CD4-positive, alpha-beta T cell treated with Interleukin-15 for 4 hours (primary cell): Measurements from ENCODE around the gene NAA16.
"Not testable (repeated sequence)": the region's sequence is repeated elsewhere in the genome, so short reads cannot be mapped to it uniquely, and the experiment has no call there.

Experiments
- DNase-seq: peaks from one replicate; pipeline ENCODE4 v3.0.0-alpha.2; 2020; ENCODE audit warnings: low spot score

The NAA16 gene

DNA sequence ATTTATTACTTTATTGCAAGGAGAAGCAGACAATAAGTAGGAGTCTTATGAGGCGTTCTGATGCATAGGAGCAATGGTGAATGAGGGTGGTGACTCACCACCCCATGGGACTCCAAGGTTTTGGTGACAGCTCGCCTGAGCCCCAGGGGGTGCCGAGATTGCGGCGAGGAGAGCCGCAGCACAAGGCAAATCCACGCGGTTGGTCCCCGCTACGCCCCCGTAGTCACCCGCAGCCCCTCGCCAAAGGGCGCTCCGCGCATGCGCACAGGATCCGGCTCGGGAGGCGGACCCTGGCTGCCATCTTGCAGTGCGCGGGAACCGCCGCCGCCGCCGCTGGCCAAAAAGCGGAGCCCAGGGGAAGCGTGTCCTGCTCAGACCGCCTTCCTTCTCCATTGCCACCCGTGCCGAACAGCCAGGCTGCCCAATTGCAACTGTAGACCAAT lies at the start of gene NAA16:
TSS of gene NAA16 (plus strand) at position 305 of the 443 bp plus-strand sequence. CDS start 262 bp downstream, outside the sequence.
- peak; percentile 97 for DNase-seq

- DNase-seq: peak; percentile 76
Observed at GRCh38 chr13:41263261-41263971, 47.7 kb upstream of the NAA16 start, which contains the start of gene MTRF1. TSS of gene MTRF1 (minus strand) at chr13:41263576. CDS start at chr13:41260907, 2,669 bp downstream.

- no peak for DNase-seq
Observed at GRCh38 chr13:41267106-41267505, 44.0 kb upstream of the NAA16 start.

DNA sequence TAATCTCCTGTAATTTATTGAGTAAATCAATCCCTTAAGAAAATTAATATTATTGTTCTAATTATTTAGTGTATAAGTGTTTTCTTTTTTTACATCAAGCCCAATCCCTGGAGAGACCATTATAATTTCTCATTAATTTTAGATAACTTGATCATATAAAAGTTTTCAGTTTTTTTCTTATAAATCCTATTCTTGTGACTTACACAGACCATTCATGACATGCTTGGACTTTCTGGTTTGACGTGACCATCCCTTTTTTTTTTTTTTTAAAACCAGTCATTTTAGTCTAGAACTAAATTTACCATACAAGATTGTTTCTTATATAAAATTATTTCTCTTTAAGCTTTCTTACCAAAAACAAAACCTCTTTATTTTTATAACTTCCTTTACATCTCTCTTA lies 42.3 kb upstream of the NAA16 start:
- DNase-seq: no peak

- DNase-seq: no peak
Observed at GRCh38 chr13:41271456-41272285, 39.4 kb upstream of the NAA16 start.

DNA sequence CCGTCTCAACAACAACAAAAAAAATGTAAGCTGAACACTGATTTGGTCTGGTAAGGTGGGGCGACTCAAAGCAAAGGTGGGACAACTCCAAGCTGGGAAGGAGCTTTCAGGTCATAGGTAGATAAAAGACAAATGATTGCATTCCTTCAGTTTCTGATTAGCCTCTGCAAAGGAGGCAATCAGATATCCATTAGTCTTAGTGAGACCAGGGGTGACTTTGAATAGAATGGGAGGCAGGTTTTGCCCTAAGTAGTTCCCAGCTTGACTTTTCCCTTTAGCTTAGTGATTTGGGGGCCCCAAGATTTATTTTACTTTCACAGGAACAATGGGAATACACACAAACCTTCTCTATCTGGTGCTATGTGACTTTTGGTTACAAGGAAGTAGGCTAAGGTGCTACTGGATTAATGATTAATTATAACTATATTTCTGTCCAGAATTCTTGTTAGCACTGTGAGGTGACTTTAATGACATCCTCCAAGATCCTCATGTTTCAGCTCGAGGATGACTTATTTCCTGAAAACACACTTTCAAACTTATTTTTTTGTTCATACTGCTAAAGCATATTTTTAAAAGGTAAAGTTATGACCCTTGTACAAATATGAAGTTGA lies 37.1 kb upstream of the NAA16 start:
- no peak for DNase-seq

DNA sequence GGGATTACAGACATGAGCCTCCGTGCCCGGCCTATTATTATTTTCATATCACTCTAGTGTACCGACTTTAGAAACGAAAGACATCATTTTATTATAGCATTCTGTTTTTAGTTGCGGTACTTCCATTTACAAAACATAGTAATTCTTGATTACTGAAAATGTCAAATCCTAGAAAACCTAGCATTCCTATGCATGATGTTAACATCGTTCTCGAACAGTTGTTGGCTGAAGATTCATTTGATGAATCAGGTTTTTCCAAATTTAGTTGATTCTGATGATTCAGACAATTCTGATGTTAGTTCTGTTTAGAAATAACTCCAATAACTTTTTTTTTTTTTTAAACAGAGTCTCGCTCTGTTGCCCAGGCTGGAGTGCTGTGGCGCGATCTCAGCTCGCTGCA lies 36.2 kb upstream of the NAA16 start:
- DNase-seq: no peak

GRCh38 chr13:41276824-41277223 lies 34.2 kb upstream of the NAA16 start:
- no peak for DNase-seq

GRCh38 chr13:41279156-41279555 lies 31.9 kb upstream of the NAA16 start:
- DNase-seq: not testable (repeated sequence)

DNA sequence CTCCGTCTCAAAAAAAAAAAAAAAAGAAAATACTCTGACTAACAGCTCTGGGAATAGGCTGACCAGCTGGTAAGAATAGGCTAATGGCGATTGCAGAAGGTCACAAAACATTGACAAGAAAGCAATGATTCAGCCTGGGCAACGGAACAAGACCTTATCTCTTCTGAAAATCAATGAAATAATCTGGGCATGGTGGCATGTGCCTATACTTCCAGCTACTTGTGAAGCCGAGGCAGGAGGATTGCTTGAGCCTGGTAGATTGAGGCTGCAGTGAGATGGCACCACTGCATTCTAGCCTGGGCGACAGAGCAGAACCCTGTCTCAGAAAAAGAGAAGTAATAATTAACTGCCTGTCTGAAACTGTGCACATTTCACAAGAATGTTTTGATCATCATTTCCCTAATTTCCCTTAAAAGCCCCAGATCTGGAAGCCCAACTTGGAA lies 28.9 kb upstream of the NAA16 start:
- DNase-seq: no peak

GRCh38 chr13:41284512-41285288 lies 26.4 kb upstream of the NAA16 start:
- DNase-seq: no peak

GRCh38 chr13:41286370-41286769 lies 24.7 kb upstream of the NAA16 start:
- DNase-seq: peak; percentile 13

DNA sequence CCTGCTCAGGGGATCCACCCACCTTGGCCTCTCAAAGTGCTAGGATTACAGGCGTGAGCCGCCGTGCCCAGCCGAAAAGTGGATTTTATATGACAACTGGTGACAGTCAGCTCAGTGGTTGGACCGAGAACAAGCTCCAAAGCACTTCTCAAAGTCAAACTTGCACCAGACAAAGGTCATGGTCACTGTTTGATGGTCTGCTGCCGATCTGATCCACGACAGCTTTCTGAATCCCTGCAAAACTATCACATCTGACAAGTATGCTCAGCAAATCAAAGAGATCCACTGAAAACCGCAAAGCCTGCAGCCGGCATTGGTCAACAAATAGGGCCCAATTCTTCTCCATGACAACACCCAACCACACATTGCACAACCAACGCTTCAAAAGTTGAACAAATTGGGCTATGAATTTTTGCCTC lies 21.6 kb upstream of the NAA16 start:
- no peak for DNase-seq

GRCh38 chr13:41291246-41291645 lies 19.8 kb upstream of the NAA16 start:
- no peak for DNase-seq

DNA sequence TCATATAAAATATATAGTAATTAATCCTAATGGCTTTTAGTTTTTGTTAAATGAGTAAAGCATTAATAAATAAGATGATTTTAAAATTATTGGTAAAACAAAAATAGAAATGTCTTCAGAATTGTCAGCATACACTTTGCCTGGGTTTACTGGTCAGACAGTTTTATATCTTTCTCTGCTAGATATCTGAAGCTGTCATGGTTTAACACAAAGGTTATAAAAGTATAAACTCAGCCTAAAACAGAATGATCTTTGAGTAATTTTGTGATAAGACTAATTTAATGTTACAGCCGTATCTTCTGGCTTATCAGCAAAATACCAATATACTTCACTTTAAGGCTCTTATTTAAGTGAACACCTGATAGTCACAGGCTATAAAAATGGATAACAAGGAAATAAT lies 17.8 kb upstream of the NAA16 start:
- DNase-seq: no peak

GRCh38 chr13:41294914-41295313 lies 16.2 kb upstream of the NAA16 start:
- DNase-seq: no peak

DNA sequence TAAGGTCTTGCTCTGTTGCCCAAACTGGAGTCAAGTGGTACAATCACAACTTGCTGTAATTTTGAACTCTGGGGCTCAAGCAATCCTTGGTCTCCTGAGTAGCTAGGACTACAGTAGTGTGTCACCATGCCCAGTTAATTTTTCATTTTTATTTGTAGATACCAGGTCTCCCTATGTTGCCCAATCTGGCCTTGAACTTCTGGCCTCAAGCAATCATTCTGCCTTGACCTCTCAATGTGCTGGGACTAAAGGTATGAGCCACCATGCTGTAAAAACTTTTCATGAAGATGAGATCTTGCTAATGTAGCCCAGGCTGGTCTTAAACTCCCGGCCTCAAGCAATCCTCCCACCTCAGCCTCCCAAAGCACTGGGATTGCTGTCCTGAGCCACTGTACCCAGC lies 15.1 kb upstream of the NAA16 start:
- DNase-seq: no peak

DNA sequence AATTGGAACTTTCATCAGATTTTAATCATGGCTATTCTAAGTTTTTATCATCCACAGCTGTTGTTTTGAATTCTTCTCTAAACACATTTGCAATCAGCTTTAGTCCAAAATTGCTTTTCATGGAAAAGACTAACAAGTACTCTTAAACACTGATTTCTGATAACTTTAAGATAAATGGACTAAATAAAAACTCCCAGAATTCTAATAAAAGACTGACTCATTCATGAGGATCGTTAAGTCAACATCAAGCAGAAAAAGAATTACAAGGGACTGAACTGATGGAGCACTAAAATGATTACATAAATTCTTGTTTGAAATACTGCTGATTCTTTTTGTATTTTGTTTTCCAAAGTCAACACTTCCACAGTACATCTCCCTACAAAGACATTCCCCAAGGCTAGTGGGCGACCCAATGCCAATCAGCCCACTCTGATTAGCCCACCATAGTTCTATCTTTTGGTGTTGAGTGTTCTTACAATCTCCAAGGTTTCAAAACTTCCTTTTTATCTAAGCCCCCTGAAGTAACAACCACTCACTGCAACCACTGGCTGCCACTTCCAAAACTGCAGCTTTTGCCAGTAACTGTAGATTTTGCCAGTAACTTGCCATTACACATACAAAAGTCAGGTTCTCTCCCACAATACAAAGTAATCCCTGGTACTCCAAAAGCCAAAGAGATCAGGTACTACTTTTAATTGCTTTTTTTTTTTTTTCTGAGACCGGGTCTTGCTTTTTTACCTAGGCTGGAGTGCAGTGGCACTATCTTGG lies 14.0 kb upstream of the NAA16 start:
- DNase-seq: no peak

GRCh38 chr13:41299316-41300094 lies 11.6 kb upstream of the NAA16 start:
- no peak for DNase-seq

GRCh38 chr13:41302743-41303142 lies 8.3 kb upstream of the NAA16 start:
- DNase-seq: no peak
